ENCODE results near the gene ASTL.

ASTL gene

GRCh38 chr2:96134421-96134820 lies 3.9 kb downstream of the ASTL start:
- TF ChIP-seq ARNTL (CRISPR knock-in tag; IDR thresholded peaks at IDR 0.05; ENCODE audit: borderline replicate concordance, low read depth) (no peak), TCF4 (CRISPR knock-in tag; IDR thresholded peaks at IDR 0.05; ENCODE audit: borderline replicate concordance) (no peak), ZNF70 (CRISPR knock-in tag; IDR thresholded peaks at IDR 0.05) (no peak), ZNF565 (CRISPR knock-in tag; conservative IDR thresholded peaks at IDR 0.05; ENCODE audit: low read depth) (no peak), TSHZ2 (CRISPR knock-in tag; IDR thresholded peaks at IDR 0.05) (no peak), ISL1 (CRISPR knock-in tag; IDR thresholded peaks at IDR 0.05) (no peak), ZC3H10 (CRISPR knock-in tag; IDR thresholded peaks at IDR 0.05) (no peak), PATZ1 (CRISPR knock-in tag; IDR thresholded peaks at IDR 0.05; ENCODE audit: borderline replicate concordance) (no peak), POU6F1 (CRISPR knock-in tag; IDR thresholded peaks at IDR 0.05; ENCODE audit: borderline replicate concordance, low read depth) (no peak), GLIS3 (CRISPR knock-in tag; IDR thresholded peaks at IDR 0.05) (no peak), ZFP30 (CRISPR knock-in tag; IDR thresholded peaks at IDR 0.05) (no peak), SNAI2 (CRISPR knock-in tag; IDR thresholded peaks at IDR 0.05) (no peak), ESRRG (CRISPR knock-in tag; IDR thresholded peaks at IDR 0.05) (no peak), OSR1 (CRISPR knock-in tag; IDR thresholded peaks at IDR 0.05) (no peak), ZNF8 (CRISPR knock-in tag; IDR thresholded peaks at IDR 0.05) (no peak), ZFP3 (CRISPR knock-in tag; IDR thresholded peaks at IDR 0.05) (no peak), CSDC2 (CRISPR knock-in tag; IDR thresholded peaks at IDR 0.05) (no peak), BACH2 (CRISPR knock-in tag; IDR thresholded peaks at IDR 0.05; ENCODE audit: borderline replicate concordance) (no peak)
- ATAC-seq: no peak

- ATAC-seq: no peak
These were observed 6.2 kb downstream of the ASTL start for GRCh38 chr2:96131813-96132745.

More at GRCh38 chr2:96131813-96132745, 6.2 kb downstream of the ASTL start:
- TF ChIP-seq POU6F1 (CRISPR knock-in tag; IDR thresholded peaks at IDR 0.05; ENCODE audit: borderline replicate concordance, low read depth) (no peak), ZC3H10 (CRISPR knock-in tag; IDR thresholded peaks at IDR 0.05) (no peak), CSRNP3 (CRISPR knock-in tag; IDR thresholded peaks at IDR 0.05) (no peak), CREB5 (CRISPR knock-in tag; IDR thresholded peaks at IDR 0.05; ENCODE audit: low read depth) (no peak)
